ENCODE measurements around the gene TSPAN16.
"Not testable (repeated sequence)": the region's sequence is repeated elsewhere in the genome, so short reads cannot be mapped to it uniquely, and the experiment has no call there.

Gene TSPAN16

DNA sequence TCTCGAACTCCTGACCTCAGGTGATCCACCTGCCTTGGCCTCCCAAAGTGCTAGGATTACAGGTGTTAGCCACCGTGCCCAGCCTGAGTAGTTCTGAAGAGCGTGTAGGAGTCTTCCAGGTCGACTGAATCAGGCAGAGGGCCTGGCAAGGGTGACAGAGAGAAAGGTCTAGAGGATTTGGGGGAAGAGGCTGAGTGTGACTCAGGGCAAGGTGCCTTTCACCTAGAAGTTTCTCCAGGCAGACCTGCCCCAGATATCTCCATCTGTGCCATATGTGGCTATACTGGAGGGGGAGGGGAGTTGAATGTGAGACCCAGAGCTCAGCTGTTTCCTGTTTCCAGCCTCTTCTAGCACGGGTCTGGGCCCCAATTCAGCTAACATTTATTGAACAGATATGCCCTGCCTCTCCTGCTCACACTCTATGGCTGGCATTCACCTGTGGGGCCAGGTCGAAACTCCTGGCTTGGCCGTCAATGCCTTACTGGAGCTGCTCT lies 51.6 kb downstream of the TSPAN16 start:
- no peak for DNase-seq

DNA sequence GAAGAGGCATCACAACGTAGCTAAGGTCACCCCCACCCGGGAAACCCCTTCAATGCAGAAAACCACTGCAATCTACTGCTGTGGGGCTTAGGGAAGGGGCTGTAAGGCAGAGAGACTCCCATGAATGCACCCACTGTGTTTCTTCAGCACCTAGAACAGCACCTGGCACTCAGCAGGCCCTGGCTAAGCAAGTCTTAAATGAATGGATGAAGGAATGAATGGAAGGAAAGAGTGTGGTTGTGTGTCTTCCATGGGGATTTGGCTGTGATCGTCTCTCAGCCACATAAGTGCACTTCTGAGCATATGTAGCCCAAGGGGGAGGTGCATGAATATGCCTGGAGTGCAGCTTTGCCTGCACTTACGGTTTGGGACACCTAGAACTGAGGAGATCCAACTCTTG lies 53.2 kb downstream of the TSPAN16 start:
- no peak for DNase-seq

GRCh38 chr19:11354102-11354501 lies 58.1 kb downstream of the TSPAN16 start:
- DNase-seq, result not testable (repeated sequence)

- DNase-seq, result peak; percentile 82
Observed at GRCh38 chr19:11355160-11356073, 59.5 kb downstream of the TSPAN16 start, which contains the start of gene PLPPR2. Gene PLPPR2, plus strand, starts transcription at chr19:11355432. Its CDS starts 2,242 bp downstream, at chr19:11357674.

- DNase-seq, result no peak
Observed at GRCh38 chr19:11356074-11356397, 60.1 kb downstream of the TSPAN16 start.

- no peak for DNase-seq
Observed at GRCh38 chr19:11356676-11357550, 61.0 kb downstream of the TSPAN16 start.

GRCh38 chr19:11359421-11359820 lies 63.5 kb downstream of the TSPAN16 start:
- no peak for DNase-seq

- DNase-seq, result no peak
Observed at GRCh38 chr19:11361037-11361770, 65.2 kb downstream of the TSPAN16 start.

GRCh38 chr19:11361771-11362731 lies 66.1 kb downstream of the TSPAN16 start:
- no peak for DNase-seq

- no peak for DNase-seq
Observed at GRCh38 chr19:11363881-11364280, 67.9 kb downstream of the TSPAN16 start.

- DNase-seq, result no peak
Observed at GRCh38 chr19:11364296-11364904, 68.4 kb downstream of the TSPAN16 start.

DNA sequence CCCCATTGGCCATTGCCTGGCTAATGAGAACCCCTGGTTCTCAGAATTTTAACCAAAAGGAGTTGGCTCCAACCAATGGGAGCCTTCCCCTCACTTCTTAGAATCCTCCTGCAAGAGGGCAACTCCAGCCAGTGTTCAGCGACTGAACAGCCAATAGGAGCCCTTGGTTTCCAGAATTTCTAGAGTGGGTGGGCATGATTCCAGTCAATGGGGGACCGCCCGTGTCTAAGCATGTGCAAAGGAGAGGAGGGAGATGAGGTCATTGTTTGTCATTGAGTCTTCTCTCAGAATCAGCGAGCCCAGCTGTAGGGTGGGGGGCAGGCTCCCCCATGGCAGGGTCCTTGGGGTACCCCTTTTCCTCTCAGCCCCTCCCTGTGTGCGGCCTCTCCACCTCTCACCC lies 69.0 kb downstream of the TSPAN16 start:
- no peak for DNase-seq

All from T1000 (cell line).